Medulla oblongata (tissue), 1 donor: Measurements from ENCODE around the gene CUL1.

Experiments
- DNase-seq: peaks from one replicate; pipeline ENCODE4 v3.0.0-alpha.2; 2015; ENCODE audit errors: extremely low spot score

Gene CUL1

GRCh38 chr7:148804343-148805235 is 105.9 kb downstream of the CUL1 start:
- no peak for DNase-seq

- no peak for DNase-seq
Observed at GRCh38 chr7:148806187-148806586, 107.5 kb downstream of the CUL1 start.

- DNase-seq: no peak
Observed at GRCh38 chr7:148807436-148807835, 108.7 kb downstream of the CUL1 start.

- DNase-seq: no peak
Observed at GRCh38 chr7:148809856-148810255, 111.2 kb downstream of the CUL1 start.

- no peak for DNase-seq
Observed at GRCh38 chr7:148811892-148812291, 113.2 kb downstream of the CUL1 start.

GRCh38 chr7:148813890-148814289 is 115.2 kb downstream of the CUL1 start:
- no peak for DNase-seq

GRCh38 chr7:148814922-148815559 is 116.3 kb downstream of the CUL1 start:
- peak; percentile 18 for DNase-seq

- DNase-seq: no peak
Observed at GRCh38 chr7:148815612-148816011, 116.9 kb downstream of the CUL1 start.

GRCh38 chr7:148819697-148820360 is 121.1 kb downstream of the CUL1 start:
- DNase-seq: no peak

GRCh38 chr7:148821422-148821821 is 122.7 kb downstream of the CUL1 start:
- DNase-seq: no peak

GRCh38 chr7:148824864-148825263 is 126.2 kb downstream of the CUL1 start:
- no peak for DNase-seq

- no peak for DNase-seq
Observed at GRCh38 chr7:148825338-148825737, 126.6 kb downstream of the CUL1 start.

GRCh38 chr7:148828965-148829364 is 130.3 kb downstream of the CUL1 start:
- no peak for DNase-seq

GRCh38 chr7:148830897-148831692 is 132.4 kb downstream of the CUL1 start:
- no peak for DNase-seq

- DNase-seq: no peak
Observed at GRCh38 chr7:148831782-148832181, 133.1 kb downstream of the CUL1 start.

- no peak for DNase-seq
Observed at GRCh38 chr7:148834605-148835004, 135.9 kb downstream of the CUL1 start.

- DNase-seq: no peak
Observed at GRCh38 chr7:148835854-148836253, 137.2 kb downstream of the CUL1 start.

GRCh38 chr7:148838905-148839304 is 140.2 kb downstream of the CUL1 start:
- DNase-seq: no peak

GRCh38 chr7:148847815-148848734 is 149.4 kb downstream of the CUL1 start:
- DNase-seq: no peak

- no peak for DNase-seq
Observed at GRCh38 chr7:148849393-148850098, 150.8 kb downstream of the CUL1 start.
